GM12801 (cell line): ENCODE measurements around the gene MSX2.

Experiments used
- CTCF ChIP-seq: IDR thresholded peaks from one replicate; pipeline ENCODE4 v1.5.1; 2011; ENCODE audit warnings: control low read depth; ENCODE audit not compliant: insufficient read length; ENCODE audit errors: extremely low read depth

MSX2 gene

GRCh38 chr5:174732036-174733020, 7.9 kb downstream of the MSX2 start:
- TF ChIP-seq CTCF, result no peak

GRCh38 chr5:174733091-174733690, 8.8 kb downstream of the MSX2 start:
- no peak for TF ChIP-seq CTCF

DNA sequence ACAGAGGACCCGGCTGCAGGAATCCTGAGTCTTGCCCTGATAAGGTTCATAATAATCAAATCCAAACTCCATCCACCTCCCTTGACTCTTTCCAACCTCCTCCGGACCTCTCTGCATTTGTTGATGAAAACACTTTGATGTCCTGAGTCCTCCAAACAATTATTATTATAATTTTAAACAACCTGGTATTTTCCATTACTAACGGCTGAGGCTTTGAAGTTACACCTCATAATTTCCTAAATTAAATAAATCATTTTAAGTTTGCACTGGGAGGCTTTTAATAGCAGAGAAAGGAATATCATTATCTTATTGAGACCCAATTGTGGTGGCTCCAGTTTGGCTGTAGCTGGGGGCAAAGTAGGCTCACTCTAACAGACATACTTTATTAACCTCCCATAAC, 9.5 kb downstream of the MSX2 start:
- TF ChIP-seq CTCF, result no peak

- no peak for TF ChIP-seq CTCF
These were observed 10.5 kb downstream of the MSX2 start for GRCh38 chr5:174734571-174735497.

DNA sequence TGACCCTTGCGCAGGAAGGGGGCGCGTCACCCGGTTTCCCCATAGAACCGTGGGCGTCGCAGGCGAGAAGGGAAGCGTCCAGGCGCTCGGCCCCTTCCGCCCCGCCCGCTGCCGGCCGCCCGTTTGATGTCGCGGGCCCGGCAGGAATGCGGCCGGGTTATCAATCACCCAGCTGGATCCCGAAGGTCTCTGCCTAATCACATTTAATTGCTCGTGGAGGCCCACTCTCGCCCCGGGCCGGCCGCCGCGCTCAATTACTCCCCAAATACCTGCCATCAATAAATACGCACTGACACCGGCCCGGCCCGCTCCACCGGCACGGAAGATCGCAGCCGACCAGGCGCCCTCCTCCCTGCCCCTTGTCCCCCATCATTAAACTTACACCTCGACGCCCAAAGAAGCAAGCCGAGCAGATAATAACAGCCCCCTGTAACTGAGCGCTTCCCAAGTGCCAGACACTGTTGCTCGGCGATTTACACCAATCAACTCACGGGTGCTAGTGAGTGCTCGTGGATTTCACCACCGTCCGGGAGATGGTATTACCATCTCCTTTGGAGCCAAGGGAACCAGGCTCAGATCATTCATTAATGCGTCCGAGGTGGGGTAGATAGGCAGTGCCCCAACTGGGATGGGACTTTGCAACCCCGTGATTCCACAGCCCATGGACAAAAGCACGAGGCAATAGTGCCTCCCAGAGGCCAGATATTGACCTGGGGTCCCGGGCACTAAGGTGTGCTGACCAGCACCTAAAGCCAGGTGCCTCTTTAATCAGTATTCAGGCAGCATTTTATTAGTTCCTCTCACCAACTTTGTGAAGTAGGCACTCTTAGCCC, 11.3 kb downstream of the MSX2 start:
- no peak for TF ChIP-seq CTCF

GRCh38 chr5:174736331-174736721, 11.9 kb downstream of the MSX2 start:
- TF ChIP-seq CTCF, result no peak
